ENCODE data around the gene CALML6.

DNA sequence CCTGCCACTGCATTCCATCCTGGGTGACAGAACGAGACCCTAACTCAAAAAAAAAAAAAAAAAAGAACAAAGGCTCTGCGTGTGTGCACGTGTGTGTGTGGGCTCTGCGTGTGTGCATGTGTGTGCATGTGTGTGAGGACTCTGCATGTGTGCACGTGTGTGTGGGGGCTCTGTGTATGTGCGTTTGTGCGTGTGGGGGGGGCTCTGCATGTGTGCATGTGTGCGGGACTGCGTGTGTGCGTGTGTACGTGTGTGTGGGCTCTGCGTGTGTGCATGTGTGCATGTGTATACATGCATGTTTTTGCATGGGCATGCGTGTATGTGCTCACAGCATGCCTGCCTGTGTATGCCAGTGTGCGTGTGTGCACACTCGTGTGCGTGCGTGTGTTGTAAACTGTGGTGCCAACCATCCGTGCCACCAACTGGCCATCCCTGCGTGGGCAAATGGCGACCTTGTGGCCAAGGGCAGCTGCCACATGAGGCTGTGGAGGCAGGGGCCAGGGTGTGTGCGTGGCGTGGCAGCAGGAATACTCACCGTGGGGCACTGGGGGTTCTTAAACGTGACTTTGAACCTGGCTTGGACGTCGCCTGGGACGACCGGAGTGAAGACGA is 30.8 kb downstream of the CALML6 start:
- TF ChIP-seq, protein P1, sequence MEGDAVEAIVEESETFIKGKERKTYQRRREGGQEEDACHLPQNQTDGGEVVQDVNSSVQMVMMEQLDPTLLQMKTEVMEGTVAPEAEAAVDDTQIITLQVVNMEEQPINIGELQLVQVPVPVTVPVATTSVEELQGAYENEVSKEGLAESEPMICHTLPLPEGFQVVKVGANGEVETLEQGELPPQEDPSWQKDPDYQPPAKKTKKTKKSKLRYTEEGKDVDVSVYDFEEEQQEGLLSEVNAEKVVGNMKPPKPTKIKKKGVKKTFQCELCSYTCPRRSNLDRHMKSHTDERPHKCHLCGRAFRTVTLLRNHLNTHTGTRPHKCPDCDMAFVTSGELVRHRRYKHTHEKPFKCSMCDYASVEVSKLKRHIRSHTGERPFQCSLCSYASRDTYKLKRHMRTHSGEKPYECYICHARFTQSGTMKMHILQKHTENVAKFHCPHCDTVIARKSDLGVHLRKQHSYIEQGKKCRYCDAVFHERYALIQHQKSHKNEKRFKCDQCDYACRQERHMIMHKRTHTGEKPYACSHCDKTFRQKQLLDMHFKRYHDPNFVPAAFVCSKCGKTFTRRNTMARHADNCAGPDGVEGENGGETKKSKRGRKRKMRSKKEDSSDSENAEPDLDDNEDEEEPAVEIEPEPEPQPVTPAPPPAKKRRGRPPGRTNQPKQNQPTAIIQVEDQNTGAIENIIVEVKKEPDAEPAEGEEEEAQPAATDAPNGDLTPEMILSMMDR (IDR thresholded peaks at IDR 0.05) = no peak
- no peak for TF ChIP-seq POLR2A (IDR thresholded peaks at IDR 0.05)

Measured in thyroid gland (tissue), 4 donors.